ENCODE results near the gene LRRC46. TPM values are rescaled to one million over a fixed set of nuclear protein-coding genes. Genes with fewer than 3 reads are reported as not detected.

LRRC46 gene
- total and polyA plus RNA-seq, 2 of the 13 experiments (the other 11 are each of a cell fraction or from before 2014, with no cell fraction given): 0.09 TPM

GRCh38 chr17:47850692-47851573 lies 19.5 kb downstream of the LRRC46 start, which contains the start of gene SP6 (continued):
- TF ChIP-seq NFKBIZ (CRISPR knock-in tag; IDR thresholded peaks at IDR 0.05) (0 out of 2 replicates have a peak, but pooled peaks have one; percentile 41), GZF1 (CRISPR knock-in tag; IDR thresholded peaks at IDR 0.05) (0 out of 2 replicates have a peak, but pooled peaks have one; percentile 49), PRDM10 (CRISPR knock-in tag; IDR thresholded peaks at IDR 0.05; ENCODE audit: low read depth) (no peak), RARA (CRISPR knock-in tag; IDR thresholded peaks at IDR 0.05) (0 out of 2 replicates have a peak, but pooled peaks have one; percentile 26), ATM (IDR thresholded peaks at IDR 0.05; ENCODE audit: borderline replicate concordance) (no peak), ZNF230 (CRISPR knock-in tag; IDR thresholded peaks at IDR 0.05) (peak; percentile 51; the same call in 1 of the 2 replicates), SPEN (CRISPR knock-in tag; IDR thresholded peaks at IDR 0.05; ENCODE audit: low read depth) (peak; percentile 74), HNRNPL (IDR thresholded peaks at IDR 0.05; ENCODE audit: low read depth, low read length) (no peak), SIX1 (CRISPR knock-in tag; IDR thresholded peaks at IDR 0.05; ENCODE audit: borderline replicate concordance) (no peak), JUNB (CRISPR knock-in tag; IDR thresholded peaks at IDR 0.05; ENCODE audit: borderline replicate concordance) (no peak), ZNF660 (CRISPR knock-in tag; IDR thresholded peaks at IDR 0.05; ENCODE audit: borderline replicate concordance, low read depth) (no peak), ELF4 (CRISPR knock-in tag; IDR thresholded peaks at IDR 0.05; ENCODE audit: borderline replicate concordance) (no peak), ZNF543 (CRISPR knock-in tag; IDR thresholded peaks at IDR 0.05) (no peak; the same call in 1 of the 2 replicates), NCOA1 (CRISPR knock-in tag; IDR thresholded peaks at IDR 0.05) (no peak), MIER2 (CRISPR knock-in tag; IDR thresholded peaks at IDR 0.05) (0 out of 2 replicates have a peak, but pooled peaks have one; percentile 43), RBFOX2 (IDR thresholded peaks at IDR 0.05; ENCODE audit: low read depth, low read length) (peak; percentile 49), REST (IDR thresholded peaks at IDR 0.05; ENCODE audit: borderline replicate concordance in 1 of 2, low read depth in 1 of 2, low read length in 2 of 2) (no peak), HDAC2 (CRISPR knock-in tag; IDR thresholded peaks at IDR 0.05) (peak; percentile 27), ZNF572 (CRISPR knock-in tag; IDR thresholded peaks at IDR 0.05) (no peak), ZNF235 (CRISPR knock-in tag; IDR thresholded peaks at IDR 0.05; ENCODE audit: borderline replicate concordance) (no peak)

All from HepG2 (cell line).